HCT116 (cell line): ENCODE results near the gene PRLR.

ENCODE experiments used
- EGR1 ChIP-seq: IDR thresholded peaks from 2 replicates; pipeline ENCODE4 v1.6.1; 2012; ENCODE audit warnings: low read depth
- ELF1 ChIP-seq: IDR thresholded peaks from 2 replicates; pipeline ENCODE4 v1.6.1; 2012; ENCODE audit warnings: low read depth, borderline replicate concordance
- JUND ChIP-seq: IDR thresholded peaks from 2 replicates; pipeline ENCODE4 v1.6.1; 2012
- POLR2A ChIP-seq: IDR thresholded peaks from 2 replicates; pipeline ENCODE4 v1.7.0; 2011; ENCODE audit warnings: borderline replicate concordance; ENCODE audit not compliant: insufficient read depth, insufficient read length; ENCODE audit errors: extremely low read depth
- POLR2AphosphoS5 ChIP-seq: IDR thresholded peaks from 2 replicates; pipeline ENCODE4 v1.6.1; 2011; ENCODE audit warnings: mild to moderate bottlenecking, low read depth, low read length, moderate library complexity
- SIN3A ChIP-seq: IDR thresholded peaks from 2 replicates; pipeline ENCODE4 v1.6.1; 2012; ENCODE audit warnings: low read depth
- ZFX ChIP-seq: fragments of 450-650 bp; IDR thresholded peaks from 2 replicates; pipeline ENCODE4 v1.6.1; 2017
- ZNF274 ChIP-seq: fragments of 200-500 bp; sonication (Bioruptor generic); IDR thresholded peaks from 2 replicates; pipeline ENCODE4 v1.6.1; 2014; ENCODE audit warnings: mild to moderate bottlenecking, low read depth, low read length, inconsistent platforms
- TF ChIP-seq, protein P1 (sequence below), 3 experiments: fragments of 200-600 bp in 1 of 3; sonication (generic) in 1 of 3; IDR thresholded peaks in 2 of 3; conservative IDR thresholded peaks in 1 of 3; 2 replicates each; pipeline ENCODE4 v1.5.1; 2012 to 2017; ENCODE audit warnings: low read depth in 2 of 3, low read length in 2 of 3, antibody characterized with exemption in 1 of 3, borderline replicate concordance in 1 of 3, control low read depth in 1 of 3, mild to moderate bottlenecking in 1 of 3, mixed read lengths in 1 of 3, mixed run types in 1 of 3, moderate library complexity in 1 of 3; ENCODE audit not compliant: insufficient read depth in 1 of 3
- TF ChIP-seq, protein P2 (sequence below): IDR thresholded peaks from 2 replicates; pipeline ENCODE4 v1.6.1; 2012; ENCODE audit warnings: low read depth

GRCh38 chr5:35042781-35043180, 187.5 kb downstream of the PRLR start:
- TF ChIP-seq, protein P1, sequence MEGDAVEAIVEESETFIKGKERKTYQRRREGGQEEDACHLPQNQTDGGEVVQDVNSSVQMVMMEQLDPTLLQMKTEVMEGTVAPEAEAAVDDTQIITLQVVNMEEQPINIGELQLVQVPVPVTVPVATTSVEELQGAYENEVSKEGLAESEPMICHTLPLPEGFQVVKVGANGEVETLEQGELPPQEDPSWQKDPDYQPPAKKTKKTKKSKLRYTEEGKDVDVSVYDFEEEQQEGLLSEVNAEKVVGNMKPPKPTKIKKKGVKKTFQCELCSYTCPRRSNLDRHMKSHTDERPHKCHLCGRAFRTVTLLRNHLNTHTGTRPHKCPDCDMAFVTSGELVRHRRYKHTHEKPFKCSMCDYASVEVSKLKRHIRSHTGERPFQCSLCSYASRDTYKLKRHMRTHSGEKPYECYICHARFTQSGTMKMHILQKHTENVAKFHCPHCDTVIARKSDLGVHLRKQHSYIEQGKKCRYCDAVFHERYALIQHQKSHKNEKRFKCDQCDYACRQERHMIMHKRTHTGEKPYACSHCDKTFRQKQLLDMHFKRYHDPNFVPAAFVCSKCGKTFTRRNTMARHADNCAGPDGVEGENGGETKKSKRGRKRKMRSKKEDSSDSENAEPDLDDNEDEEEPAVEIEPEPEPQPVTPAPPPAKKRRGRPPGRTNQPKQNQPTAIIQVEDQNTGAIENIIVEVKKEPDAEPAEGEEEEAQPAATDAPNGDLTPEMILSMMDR (IDR thresholded peaks at IDR 0.05 in 2 of 3, conservative IDR thresholded peaks at IDR 0.05 in 1 of 3; ENCODE audit: borderline replicate concordance in 1 of 3, insufficient read depth in 1 of 3, low read depth in 2 of 3, low read length in 2 of 3), result no peak
- TF ChIP-seq ZFX (no peak), POLR2A (no peak), EGR1 (no peak), ZNF274 (no peak), JUND (no peak), ELF1 (no peak), SIN3A (no peak), POLR2AphosphoS5 (no peak)
- TF ChIP-seq, protein P2, sequence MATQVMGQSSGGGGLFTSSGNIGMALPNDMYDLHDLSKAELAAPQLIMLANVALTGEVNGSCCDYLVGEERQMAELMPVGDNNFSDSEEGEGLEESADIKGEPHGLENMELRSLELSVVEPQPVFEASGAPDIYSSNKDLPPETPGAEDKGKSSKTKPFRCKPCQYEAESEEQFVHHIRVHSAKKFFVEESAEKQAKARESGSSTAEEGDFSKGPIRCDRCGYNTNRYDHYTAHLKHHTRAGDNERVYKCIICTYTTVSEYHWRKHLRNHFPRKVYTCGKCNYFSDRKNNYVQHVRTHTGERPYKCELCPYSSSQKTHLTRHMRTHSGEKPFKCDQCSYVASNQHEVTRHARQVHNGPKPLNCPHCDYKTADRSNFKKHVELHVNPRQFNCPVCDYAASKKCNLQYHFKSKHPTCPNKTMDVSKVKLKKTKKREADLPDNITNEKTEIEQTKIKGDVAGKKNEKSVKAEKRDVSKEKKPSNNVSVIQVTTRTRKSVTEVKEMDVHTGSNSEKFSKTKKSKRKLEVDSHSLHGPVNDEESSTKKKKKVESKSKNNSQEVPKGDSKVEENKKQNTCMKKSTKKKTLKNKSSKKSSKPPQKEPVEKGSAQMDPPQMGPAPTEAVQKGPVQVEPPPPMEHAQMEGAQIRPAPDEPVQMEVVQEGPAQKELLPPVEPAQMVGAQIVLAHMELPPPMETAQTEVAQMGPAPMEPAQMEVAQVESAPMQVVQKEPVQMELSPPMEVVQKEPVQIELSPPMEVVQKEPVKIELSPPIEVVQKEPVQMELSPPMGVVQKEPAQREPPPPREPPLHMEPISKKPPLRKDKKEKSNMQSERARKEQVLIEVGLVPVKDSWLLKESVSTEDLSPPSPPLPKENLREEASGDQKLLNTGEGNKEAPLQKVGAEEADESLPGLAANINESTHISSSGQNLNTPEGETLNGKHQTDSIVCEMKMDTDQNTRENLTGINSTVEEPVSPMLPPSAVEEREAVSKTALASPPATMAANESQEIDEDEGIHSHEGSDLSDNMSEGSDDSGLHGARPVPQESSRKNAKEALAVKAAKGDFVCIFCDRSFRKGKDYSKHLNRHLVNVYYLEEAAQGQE, result no peak
